H1 (cell line): ENCODE data around the gene POP5. TPM values are rescaled to one million over a fixed set of nuclear protein-coding genes. Genes with fewer than 3 reads are reported as not detected.

Experiments used
- GABPA ChIP-seq: IDR thresholded peaks from 2 replicates; pipeline ENCODE4 v1.6.1; 2011; ENCODE audit warnings: mild to moderate bottlenecking, low read length, moderate library complexity, borderline replicate concordance; ENCODE audit not compliant: insufficient read depth
- JUN ChIP-seq: IDR thresholded peaks from 2 replicates; pipeline ENCODE4 v1.6.1; 2011; ENCODE audit warnings: low read depth, mild to moderate bottlenecking, improper control_type of control experiment, low read length
- NRF1 ChIP-seq: IDR thresholded peaks from 2 replicates; pipeline ENCODE4 v1.6.1; 2011; ENCODE audit warnings: mild to moderate bottlenecking, low read depth, low read length, improper control_type of control experiment
- RAD21 ChIP-seq, 2 experiments: IDR thresholded peaks in 1 of 2; conservative IDR thresholded peaks in 1 of 2; 2 replicates each; pipeline ENCODE4 v1.6.1; 2011; ENCODE audit warnings: low read depth in 2 of 2, low read length in 2 of 2, improper control_type of control experiment in 1 of 2, inconsistent platforms in 1 of 2, mild to moderate bottlenecking in 1 of 2, moderate library complexity in 1 of 2
- SP2 ChIP-seq: IDR thresholded peaks from 2 replicates; pipeline ENCODE4 v1.6.1; 2012; ENCODE audit warnings: mild to moderate bottlenecking, low read length, inconsistent platforms
- polyA plus RNA-seq, 7 experiments: library from polyadenylated mRNA; depleted of rRNA in 3 of 7; stranded (reverse) in 5 of 7; unstranded in 2 of 7; fragments of >200 nt in 5 of 7; fragments of 200-250 nt in 2 of 7; gene quantifications; 1 replicate in 5 of 7; 2 replicates in 1 of 7; 4 replicates in 1 of 7; pipeline versions ENCODE4 v1.2.1 to v1.2.3, GENCODE V29; 2011 to 2013; ENCODE audit warnings: missing spikeins in 2 of 7, mixed read lengths in 2 of 7
- total RNA-seq: library from RNA; stranded (reverse); fragmentation: NEBNext Ultra II Directional; extraction: Animal tissue kit (Norgen Biotek cat#: 25700); gene quantifications from 2 replicates; pipeline ENCODE4 v1.2.1, GENCODE V29; 2021
- TF ChIP-seq, protein P1 (sequence below): fragments of 300-600 bp; sonication (generic); IDR thresholded peaks from 2 replicates; pipeline ENCODE4 v1.7.1; 2012; ENCODE audit warnings: low read length, moderate library complexity, mild to moderate bottlenecking, inconsistent platforms; ENCODE audit not compliant: insufficient replicate concordance
- TF ChIP-seq, protein P2 (sequence below): IDR thresholded peaks from 2 replicates; pipeline ENCODE4 v1.6.1; 2012; ENCODE audit warnings: inconsistent platforms

POP5 gene
- total and polyA plus RNA-seq, 2 of the 8 experiments (the other 6 are each of a cell fraction or from before 2014, with no cell fraction given): 59.7 to 124 TPM

DNA sequence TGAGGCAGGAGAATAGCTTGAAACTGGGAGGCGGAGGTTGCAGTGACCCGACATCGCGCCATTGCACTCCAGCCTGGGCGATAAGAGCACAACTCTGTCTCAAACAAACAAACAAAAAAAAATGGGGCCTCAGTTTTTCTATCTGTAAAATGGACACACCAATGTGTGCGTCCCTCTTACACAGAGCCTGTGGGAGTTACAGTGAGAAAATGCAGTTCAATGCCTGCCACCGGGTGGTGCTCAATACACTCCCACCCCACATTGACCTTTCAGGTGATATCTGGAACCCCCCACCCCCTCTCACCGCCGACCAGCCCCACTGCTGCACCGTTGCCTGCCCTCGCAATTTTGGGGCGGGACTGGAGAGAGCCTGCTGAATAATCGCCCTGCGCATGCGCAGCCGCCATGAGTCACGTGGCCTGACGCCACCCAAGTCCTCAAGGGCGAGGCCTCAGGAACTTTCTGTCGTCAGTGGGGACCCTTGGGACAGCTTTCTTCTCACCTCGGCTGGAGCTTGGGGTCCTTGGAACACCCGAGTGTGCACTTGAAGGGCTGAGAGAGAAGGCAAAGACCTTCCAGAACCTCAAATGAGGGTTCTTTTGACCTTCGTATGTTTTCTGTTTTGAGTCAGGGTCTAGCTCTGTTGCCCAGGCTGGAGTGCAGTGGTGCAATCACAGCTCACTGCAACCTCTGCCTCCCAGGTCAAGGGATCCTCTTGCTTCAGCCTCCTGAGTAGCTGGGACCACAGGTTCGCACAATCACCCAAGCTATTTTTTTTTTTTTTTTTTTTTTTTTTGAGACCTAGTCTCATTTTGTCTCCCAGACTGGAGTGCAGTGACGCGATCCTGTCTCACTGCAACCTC is 44.6 kb upstream of the POP5 start (continued):
- TF ChIP-seq, protein P1, sequence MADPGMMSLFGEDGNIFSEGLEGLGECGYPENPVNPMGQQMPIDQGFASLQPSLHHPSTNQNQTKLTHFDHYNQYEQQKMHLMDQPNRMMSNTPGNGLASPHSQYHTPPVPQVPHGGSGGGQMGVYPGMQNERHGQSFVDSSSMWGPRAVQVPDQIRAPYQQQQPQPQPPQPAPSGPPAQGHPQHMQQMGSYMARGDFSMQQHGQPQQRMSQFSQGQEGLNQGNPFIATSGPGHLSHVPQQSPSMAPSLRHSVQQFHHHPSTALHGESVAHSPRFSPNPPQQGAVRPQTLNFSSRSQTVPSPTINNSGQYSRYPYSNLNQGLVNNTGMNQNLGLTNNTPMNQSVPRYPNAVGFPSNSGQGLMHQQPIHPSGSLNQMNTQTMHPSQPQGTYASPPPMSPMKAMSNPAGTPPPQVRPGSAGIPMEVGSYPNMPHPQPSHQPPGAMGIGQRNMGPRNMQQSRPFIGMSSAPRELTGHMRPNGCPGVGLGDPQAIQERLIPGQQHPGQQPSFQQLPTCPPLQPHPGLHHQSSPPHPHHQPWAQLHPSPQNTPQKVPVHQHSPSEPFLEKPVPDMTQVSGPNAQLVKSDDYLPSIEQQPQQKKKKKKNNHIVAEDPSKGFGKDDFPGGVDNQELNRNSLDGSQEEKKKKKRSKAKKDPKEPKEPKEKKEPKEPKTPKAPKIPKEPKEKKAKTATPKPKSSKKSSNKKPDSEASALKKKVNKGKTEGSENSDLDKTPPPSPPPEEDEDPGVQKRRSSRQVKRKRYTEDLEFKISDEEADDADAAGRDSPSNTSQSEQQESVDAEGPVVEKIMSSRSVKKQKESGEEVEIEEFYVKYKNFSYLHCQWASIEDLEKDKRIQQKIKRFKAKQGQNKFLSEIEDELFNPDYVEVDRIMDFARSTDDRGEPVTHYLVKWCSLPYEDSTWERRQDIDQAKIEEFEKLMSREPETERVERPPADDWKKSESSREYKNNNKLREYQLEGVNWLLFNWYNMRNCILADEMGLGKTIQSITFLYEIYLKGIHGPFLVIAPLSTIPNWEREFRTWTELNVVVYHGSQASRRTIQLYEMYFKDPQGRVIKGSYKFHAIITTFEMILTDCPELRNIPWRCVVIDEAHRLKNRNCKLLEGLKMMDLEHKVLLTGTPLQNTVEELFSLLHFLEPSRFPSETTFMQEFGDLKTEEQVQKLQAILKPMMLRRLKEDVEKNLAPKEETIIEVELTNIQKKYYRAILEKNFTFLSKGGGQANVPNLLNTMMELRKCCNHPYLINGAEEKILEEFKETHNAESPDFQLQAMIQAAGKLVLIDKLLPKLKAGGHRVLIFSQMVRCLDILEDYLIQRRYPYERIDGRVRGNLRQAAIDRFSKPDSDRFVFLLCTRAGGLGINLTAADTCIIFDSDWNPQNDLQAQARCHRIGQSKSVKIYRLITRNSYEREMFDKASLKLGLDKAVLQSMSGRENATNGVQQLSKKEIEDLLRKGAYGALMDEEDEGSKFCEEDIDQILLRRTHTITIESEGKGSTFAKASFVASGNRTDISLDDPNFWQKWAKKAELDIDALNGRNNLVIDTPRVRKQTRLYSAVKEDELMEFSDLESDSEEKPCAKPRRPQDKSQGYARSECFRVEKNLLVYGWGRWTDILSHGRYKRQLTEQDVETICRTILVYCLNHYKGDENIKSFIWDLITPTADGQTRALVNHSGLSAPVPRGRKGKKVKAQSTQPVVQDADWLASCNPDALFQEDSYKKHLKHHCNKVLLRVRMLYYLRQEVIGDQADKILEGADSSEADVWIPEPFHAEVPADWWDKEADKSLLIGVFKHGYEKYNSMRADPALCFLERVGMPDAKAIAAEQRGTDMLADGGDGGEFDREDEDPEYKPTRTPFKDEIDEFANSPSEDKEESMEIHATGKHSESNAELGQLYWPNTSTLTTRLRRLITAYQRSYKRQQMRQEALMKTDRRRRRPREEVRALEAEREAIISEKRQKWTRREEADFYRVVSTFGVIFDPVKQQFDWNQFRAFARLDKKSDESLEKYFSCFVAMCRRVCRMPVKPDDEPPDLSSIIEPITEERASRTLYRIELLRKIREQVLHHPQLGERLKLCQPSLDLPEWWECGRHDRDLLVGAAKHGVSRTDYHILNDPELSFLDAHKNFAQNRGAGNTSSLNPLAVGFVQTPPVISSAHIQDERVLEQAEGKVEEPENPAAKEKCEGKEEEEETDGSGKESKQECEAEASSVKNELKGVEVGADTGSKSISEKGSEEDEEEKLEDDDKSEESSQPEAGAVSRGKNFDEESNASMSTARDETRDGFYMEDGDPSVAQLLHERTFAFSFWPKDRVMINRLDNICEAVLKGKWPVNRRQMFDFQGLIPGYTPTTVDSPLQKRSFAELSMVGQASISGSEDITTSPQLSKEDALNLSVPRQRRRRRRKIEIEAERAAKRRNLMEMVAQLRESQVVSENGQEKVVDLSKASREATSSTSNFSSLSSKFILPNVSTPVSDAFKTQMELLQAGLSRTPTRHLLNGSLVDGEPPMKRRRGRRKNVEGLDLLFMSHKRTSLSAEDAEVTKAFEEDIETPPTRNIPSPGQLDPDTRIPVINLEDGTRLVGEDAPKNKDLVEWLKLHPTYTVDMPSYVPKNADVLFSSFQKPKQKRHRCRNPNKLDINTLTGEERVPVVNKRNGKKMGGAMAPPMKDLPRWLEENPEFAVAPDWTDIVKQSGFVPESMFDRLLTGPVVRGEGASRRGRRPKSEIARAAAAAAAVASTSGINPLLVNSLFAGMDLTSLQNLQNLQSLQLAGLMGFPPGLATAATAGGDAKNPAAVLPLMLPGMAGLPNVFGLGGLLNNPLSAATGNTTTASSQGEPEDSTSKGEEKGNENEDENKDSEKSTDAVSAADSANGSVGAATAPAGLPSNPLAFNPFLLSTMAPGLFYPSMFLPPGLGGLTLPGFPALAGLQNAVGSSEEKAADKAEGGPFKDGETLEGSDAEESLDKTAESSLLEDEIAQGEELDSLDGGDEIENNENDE: no peak
- TF ChIP-seq JUN: no peak
- TF ChIP-seq RAD21 (IDR thresholded peaks at IDR 0.05 in 1 of 2, conservative IDR thresholded peaks at IDR 0.05 in 1 of 2; ENCODE audit: low read depth in 2 of 2, low read length in 2 of 2): peak; percentile 62 to 67
- TF ChIP-seq SP2: no peak
- TF ChIP-seq NRF1: peak; percentile 37; the same call in 1 of the 2 replicates
- TF ChIP-seq GABPA: no peak
- TF ChIP-seq, protein P2, sequence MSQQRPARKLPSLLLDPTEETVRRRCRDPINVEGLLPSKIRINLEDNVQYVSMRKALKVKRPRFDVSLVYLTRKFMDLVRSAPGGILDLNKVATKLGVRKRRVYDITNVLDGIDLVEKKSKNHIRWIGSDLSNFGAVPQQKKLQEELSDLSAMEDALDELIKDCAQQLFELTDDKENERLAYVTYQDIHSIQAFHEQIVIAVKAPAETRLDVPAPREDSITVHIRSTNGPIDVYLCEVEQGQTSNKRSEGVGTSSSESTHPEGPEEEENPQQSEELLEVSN: peak; percentile 63
